LNCAP (cell line): ENCODE results near the gene C6.

Experiments used
- CTCF ChIP-seq: fragments of 450-650 bp; IDR thresholded peaks from 2 replicates; pipeline ENCODE4 v1.5.1; 2017; ENCODE audit warnings: mild to moderate bottlenecking

C6 gene

GRCh38 chr5:41145306-41145705, 68.0 kb downstream of the C6 start:
- no peak for TF ChIP-seq CTCF

DNA sequence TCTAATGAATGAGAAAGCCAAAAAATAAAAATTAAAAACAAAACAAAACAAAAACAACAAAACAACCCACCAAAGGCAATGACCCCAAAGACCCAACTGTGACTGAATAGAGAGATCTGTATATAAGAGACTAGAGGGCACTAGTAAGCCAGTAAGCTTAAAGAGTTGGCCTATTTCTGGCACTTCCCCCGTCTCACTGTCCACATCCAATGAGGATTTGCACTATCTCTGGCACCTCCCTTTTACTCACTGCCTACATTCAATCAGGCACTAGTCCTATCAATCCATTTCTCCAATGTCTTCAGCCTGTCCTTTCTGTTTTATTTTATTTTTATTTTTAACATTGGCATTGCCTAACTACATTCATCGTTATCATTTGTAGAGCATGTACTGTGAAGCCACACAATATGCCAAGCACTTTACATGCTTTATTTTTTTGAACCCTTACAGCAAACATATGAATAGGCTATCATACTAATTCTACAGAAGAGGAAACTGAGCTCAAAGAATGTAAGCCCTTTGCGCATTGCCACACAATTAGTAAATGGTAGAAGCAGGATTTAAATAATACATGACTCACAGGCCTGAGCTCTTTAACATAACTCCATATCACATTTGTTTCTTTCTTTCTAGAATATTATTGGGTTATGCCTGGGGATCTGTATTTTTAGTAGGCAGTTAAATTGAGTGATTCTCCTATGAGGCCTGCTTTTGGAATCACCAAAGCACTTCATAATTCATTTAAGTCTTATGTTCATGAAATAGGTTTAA, 70.0 kb downstream of the C6 start:
- TF ChIP-seq CTCF = no peak

DNA sequence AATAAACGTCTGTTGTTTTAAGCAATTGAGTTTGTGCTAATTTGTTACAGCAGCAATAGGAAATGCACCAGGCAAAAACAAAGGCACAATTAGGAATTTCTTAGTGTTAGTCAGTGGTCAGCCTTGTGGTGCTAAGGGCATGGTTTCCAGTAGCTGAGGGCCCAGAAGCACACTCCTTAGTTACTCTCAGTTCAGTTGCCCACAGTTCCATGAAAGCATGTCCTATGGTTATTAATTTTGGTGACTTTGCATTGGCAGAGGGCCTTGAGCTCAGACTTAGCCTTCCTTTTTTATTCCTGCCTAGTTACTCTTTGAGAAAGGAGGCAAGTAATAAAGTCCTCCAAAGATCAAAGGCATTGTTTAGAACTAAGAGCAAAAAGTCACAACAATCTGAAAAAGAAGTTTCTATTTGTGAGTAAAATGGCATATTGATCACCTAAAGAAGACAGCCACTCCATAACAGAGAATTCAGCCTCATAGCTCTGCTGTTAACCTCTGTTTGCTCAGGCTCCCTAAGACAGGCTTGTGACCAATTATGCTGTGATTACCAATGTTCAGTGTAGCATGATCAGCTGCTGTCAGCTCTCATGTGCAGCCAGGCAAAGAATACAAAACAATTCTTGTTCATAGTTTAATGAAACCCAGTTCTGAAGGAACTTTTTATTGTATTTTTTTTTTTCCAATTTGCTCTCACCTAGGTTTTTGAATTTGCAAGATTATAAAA, 85.2 kb downstream of the C6 start:
- no peak for TF ChIP-seq CTCF

GRCh38 chr5:41122459-41122858, 90.9 kb downstream of the C6 start:
- no peak for TF ChIP-seq CTCF

DNA sequence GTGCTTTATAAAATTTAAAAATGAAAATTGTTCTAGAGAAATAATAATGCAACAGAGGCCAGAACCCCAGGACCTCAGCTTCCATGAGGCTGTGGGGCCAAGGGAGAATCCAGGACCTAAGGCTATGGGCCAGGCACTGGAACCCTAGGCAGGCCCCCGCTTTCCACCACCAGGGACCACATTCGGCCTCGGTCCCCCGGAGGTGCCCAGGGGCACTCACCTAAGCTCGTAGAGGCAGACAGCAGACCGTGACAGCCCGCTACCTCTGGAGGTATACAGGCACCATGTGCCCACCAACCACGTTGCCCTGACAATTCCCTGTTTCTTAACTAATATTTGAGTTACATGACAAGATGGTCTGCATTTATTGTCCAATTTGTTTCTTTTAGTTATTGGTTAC, 92.7 kb downstream of the C6 start:
- no peak for TF ChIP-seq CTCF

DNA sequence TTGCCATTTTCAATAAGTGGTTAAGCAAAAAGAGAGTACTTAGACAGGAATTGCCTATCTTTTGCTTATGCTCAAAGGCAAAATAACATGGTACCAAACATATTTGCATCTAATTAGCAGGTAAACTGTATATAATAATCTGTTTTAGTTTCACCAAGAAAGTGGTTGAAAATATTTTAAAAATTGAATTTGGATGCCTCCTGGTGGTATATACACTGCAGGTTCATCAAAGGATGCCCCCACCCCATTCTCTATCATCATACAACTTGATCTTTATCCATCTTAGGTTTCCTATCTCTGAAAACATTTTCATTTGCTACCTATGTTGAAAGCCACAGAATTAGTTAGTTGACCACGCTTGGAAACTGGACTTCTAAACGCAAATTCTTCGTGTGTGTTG, 95.2 kb downstream of the C6 start:
- TF ChIP-seq CTCF = no peak

GRCh38 chr5:41115281-41115680, 98.1 kb downstream of the C6 start:
- TF ChIP-seq CTCF = no peak
